ENCODE results near the gene NKD1.

Gene NKD1

DNA sequence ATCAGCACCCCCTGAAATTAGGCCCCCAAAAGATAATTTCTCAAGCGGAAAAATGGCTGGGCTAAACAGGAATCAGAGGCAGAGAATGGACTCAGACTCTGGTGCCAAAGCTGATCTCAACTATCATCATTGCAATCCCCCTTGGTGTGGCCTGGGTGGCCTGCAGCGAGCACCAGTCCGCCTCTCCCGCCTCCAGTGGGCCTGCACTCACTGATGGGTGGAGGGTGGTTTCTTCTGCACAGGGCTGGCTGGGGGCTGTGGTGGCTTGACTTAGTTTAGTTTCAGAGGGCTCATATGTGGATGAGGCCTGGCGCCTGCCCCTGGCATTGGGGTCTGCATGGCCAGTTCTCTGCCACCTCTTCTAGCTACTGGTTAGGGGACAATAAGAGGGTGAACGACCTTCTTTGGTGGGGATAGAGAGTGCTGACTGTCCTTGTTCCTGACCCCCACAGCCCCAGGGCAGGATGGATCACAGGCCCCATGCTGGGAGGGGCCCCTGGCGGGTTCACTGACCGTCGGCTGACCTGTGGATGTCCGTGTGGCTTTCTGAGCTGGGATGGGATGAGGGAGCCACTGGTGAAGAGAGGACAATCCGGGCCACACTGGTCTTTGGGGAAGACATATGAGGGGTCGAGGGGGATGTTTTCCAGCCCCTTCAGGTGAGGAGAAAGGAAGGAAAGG, 70.2 kb downstream of the NKD1 start:
- TF ChIP-seq CTCF (IDR thresholded peaks at IDR 0.05; ENCODE audit: low read length) (no peak), EZH2 (optimal IDR thresholded peaks at IDR 0.05; ENCODE audit: low read depth, low read length) (no peak)
- Histone ChIP-seq H3K4me1 (ENCODE audit: low read length) (no peaks in the 10 kb centered on the region), H2AFZ (ENCODE audit: low read length) (no peak overlapping the region), H3K36me3 (replicated peaks; ENCODE audit: insufficient read depth, low read length) (no peaks in the 10 kb centered on the region), H3K9ac (ENCODE audit: low read length) (no peak overlapping the region), H3K27ac (ENCODE audit: low read length) (no peak overlapping the region), H3K9me3 (replicated peaks; ENCODE audit: insufficient read depth, low read length) (no peaks in the 10 kb centered on the region), H3F3A (ENCODE audit: insufficient read depth, low read length) (no peaks in the 10 kb centered on the region), H3K9me2 (replicated peaks; ENCODE audit: insufficient read depth, low read length) (no peaks in the 10 kb centered on the region), H3K79me2 (ENCODE audit: low read length) (no peaks in the 10 kb centered on the region), H3K4me2 (ENCODE audit: low read depth, low read length) (no peak overlapping the region), H3K27me3 (replicated peaks; ENCODE audit: insufficient read depth, low read length) (no peaks in the 10 kb centered on the region), H4K20me1 (ENCODE audit: insufficient read depth, low read length) (no peaks in the 10 kb centered on the region), H3K4me3 (ENCODE audit: low read length) (no peak overlapping the region)
- no peak for DNase-seq

GRCh38 chr16:50619702-50620491, 71.7 kb downstream of the NKD1 start:
- H3K27me3 ChIP-seq (replicated peaks; ENCODE audit: insufficient read depth, low read length), result no peaks in the 10 kb centered on the region
- H3K4me3 ChIP-seq (ENCODE audit: low read length), result no peak overlapping the region
- H3K4me2 ChIP-seq (ENCODE audit: low read depth, low read length), result no peak overlapping the region
- no peak overlapping the region for H3K9ac ChIP-seq (ENCODE audit: low read length)
- no peaks in the 10 kb centered on the region for H3K79me2 ChIP-seq (ENCODE audit: low read length)
- no peak for DNase-seq
- H3K27ac ChIP-seq (ENCODE audit: low read length), result no peak overlapping the region
- H2AFZ ChIP-seq (ENCODE audit: low read length), result no peak overlapping the region
- TF ChIP-seq EZH2 (optimal IDR thresholded peaks at IDR 0.05; ENCODE audit: low read depth, low read length) (no peak), EZH2phosphoT487 (IDR thresholded peaks at IDR 0.05; ENCODE audit: low read length) (no peak), CTCF (IDR thresholded peaks at IDR 0.05; ENCODE audit: low read length) (no peak)
- H3K36me3 ChIP-seq (replicated peaks; ENCODE audit: insufficient read depth, low read length), result no peaks in the 10 kb centered on the region
- H3K9me3 ChIP-seq (replicated peaks; ENCODE audit: insufficient read depth, low read length), result no peaks in the 10 kb centered on the region
- no peaks in the 10 kb centered on the region for H4K20me1 ChIP-seq (ENCODE audit: insufficient read depth, low read length)
- no peaks in the 10 kb centered on the region for H3K9me2 ChIP-seq (replicated peaks; ENCODE audit: insufficient read depth, low read length)
- H3F3A ChIP-seq (ENCODE audit: insufficient read depth, low read length), result no peaks in the 10 kb centered on the region
- no peaks in the 10 kb centered on the region for H3K4me1 ChIP-seq (ENCODE audit: low read length)

GRCh38 chr16:50620646-50621451, 72.7 kb downstream of the NKD1 start:
- Histone ChIP-seq H3K27me3 (replicated peaks; ENCODE audit: insufficient read depth, low read length) (no peaks in the 10 kb centered on the region), H3K27ac (ENCODE audit: low read length) (no peak overlapping the region), H3F3A (ENCODE audit: insufficient read depth, low read length) (no peaks in the 10 kb centered on the region), H3K9ac (ENCODE audit: low read length) (no peak overlapping the region), H3K36me3 (replicated peaks; ENCODE audit: insufficient read depth, low read length) (no peaks in the 10 kb centered on the region), H4K20me1 (ENCODE audit: insufficient read depth, low read length) (no peaks in the 10 kb centered on the region), H3K9me3 (replicated peaks; ENCODE audit: insufficient read depth, low read length) (no peaks in the 10 kb centered on the region), H3K9me2 (replicated peaks; ENCODE audit: insufficient read depth, low read length) (no peaks in the 10 kb centered on the region), H3K4me2 (ENCODE audit: low read depth, low read length) (no peak overlapping the region), H3K4me1 (ENCODE audit: low read length) (no peaks in the 10 kb centered on the region), H2AFZ (ENCODE audit: low read length) (no peak overlapping the region), H3K4me3 (ENCODE audit: low read length) (no peak overlapping the region), H3K79me2 (ENCODE audit: low read length) (no peaks in the 10 kb centered on the region)
- no peak for DNase-seq
- TF ChIP-seq EZH2phosphoT487 (IDR thresholded peaks at IDR 0.05; ENCODE audit: low read length) (no peak), EZH2 (optimal IDR thresholded peaks at IDR 0.05; ENCODE audit: low read depth, low read length) (no peak), CTCF (IDR thresholded peaks at IDR 0.05; ENCODE audit: low read length) (no peak)

All from MM.1S (cell line).